ENCODE measurements around the gene KCNMA1.
"Not testable (repeated sequence)": the region's sequence is repeated elsewhere in the genome, so short reads cannot be mapped to it uniquely, and the experiment has no call there.

The KCNMA1 gene

GRCh38 chr10:77409697-77410471 is 227.7 kb downstream of the KCNMA1 start:
- DNase-seq = peak; percentile 77

DNA sequence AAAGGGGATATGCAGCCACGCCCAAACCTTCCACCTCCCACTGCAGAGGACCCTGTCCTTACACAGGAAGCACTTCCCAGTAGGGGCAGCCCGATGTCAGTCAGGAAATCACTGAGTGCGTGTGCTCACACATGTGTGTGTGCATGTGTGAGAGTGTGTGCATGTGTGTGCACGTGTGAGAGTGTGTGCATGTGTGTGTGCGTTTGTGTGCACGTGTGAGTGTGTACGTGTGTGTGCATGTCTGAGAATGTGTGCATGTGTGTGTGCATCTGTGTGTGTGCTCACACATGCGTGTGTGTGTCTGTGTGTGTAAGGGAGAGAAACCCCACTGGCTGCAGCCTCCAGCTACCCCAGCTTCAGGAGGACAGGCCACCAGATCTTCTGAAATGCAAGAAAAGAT is 229.3 kb downstream of the KCNMA1 start:
- no peak for DNase-seq

DNA sequence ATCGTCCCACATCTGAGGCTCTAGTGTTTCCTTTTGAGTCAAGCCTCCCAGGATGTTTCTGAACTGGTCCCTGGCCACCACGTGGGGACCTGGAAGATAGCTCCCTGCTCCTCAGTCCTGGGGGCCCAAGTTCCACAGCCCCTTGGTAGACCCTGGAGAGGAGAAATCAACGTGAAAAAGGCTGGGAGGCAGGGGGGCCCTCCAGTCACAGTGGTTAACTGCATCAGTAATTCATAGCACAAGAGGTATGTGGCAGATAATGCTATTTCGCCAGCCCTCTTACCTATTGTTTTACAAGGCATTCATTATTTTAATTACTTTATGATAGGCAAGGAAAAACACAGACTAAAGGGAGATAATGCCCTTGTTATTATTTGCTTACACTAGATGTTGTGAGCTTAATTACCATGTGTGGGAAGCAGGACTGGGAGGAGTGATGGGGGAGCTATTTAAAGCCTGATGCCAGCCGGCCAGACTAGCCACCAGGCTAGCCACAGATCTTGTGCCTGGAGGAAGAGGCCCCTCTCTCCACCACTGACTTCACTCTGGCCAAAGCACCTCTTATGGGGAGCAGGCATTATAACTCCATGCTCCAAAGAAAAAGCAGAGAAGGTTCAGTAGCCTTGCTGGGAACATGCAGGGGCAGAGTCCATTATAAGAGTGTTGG is 230.7 kb downstream of the KCNMA1 start:
- no peak for DNase-seq

GRCh38 chr10:77405771-77406241 is 231.8 kb downstream of the KCNMA1 start:
- peak; percentile 24 for DNase-seq

- no peak for DNase-seq
Observed at GRCh38 chr10:77404810-77405209, 232.8 kb downstream of the KCNMA1 start.

DNA sequence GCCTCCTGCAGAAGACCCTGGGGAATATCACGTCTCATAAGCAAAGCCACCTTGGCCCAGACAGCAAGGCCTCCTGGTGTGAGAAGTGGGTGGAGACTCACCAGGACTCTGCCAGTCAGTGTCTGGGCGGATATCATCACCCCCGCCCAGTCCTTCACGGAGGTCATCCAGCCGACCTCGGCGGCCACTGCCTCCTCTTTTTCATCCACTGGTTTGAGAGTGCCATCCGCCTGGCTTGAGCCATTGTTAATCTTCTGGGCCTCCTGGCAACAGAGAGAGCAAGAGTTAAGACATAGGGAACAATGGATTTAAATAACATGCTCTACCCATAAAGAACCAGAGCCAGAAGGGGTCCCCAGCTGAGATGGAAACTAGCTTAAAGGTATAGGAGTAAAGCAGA is 233.8 kb downstream of the KCNMA1 start:
- DNase-seq = no peak

GRCh38 chr10:77401683-77402082 is 235.9 kb downstream of the KCNMA1 start:
- DNase-seq = no peak

DNA sequence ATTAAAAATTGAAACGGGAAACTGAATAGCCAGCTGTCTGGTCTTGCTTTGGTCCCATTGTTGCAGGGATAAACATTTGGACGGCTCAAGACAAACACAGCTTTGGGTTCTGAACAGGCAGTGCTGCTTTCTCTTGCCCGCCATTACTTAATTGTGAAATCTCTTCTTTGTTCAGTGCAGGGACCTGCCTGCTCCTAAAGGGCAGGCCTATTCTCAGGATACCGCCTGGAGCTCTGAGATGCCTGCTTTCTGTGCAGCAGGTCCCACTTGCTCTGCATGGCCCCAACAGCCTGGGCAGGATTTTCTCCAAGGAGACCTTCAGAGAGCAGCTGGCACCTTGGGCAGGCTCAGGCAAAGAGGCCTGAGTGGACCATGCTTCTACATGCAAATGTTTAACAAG is 237.6 kb downstream of the KCNMA1 start:
- DNase-seq = no peak

DNA sequence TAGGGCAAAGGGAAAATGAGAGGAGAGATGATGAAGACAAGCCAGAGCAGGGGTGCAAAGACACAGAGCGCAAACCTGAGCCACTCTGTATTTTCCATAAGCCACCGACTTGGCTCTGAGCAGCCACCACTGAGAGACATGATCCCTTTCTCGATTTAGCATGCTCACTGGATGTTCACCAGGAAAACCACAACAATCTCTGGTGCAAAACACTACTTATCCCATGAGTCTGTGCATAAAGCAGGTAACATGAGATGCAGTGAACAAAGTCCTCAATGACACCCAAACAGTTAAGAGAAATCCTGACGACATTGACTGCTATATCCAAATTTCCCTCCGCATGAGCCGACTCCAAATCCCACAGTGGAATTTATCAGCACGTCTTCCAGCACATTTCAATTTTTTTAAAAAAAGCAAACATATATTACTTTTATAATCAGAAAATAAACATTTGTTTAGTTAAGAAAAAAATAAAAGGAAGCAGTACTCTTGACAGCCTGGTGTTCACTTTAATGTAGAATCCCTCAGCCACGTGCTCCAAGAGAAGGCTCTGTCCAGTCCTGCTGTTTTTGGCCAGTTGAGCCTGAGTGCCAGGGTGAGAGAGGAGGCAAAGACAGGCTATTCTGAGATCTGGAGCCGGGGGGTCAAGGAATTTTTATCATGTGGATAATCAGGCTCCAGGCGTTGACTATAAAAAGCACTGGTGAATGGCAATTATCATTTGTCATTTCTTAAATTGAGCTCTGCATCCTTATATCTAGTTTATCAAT is 238.4 kb downstream of the KCNMA1 start:
- no peak for DNase-seq

DNA sequence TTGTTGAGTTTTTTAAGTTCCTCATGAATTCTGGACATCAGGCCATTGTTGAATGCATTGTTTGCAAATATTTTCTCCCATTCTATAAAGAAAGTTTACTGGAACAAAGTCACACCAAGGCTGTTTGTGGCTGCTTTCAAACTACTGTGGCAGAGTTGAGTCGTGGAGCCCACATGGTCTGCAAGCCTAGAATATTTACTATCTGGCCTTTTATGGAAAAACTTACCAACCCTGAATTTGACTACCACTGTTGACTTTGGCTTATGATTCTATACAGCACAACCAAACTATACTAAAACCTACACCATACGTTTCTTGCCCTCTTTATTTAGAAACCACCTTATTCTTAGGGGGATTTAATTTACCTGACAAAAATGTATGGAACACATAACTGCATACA is 239.1 kb downstream of the KCNMA1 start:
- DNase-seq = no peak

DNA sequence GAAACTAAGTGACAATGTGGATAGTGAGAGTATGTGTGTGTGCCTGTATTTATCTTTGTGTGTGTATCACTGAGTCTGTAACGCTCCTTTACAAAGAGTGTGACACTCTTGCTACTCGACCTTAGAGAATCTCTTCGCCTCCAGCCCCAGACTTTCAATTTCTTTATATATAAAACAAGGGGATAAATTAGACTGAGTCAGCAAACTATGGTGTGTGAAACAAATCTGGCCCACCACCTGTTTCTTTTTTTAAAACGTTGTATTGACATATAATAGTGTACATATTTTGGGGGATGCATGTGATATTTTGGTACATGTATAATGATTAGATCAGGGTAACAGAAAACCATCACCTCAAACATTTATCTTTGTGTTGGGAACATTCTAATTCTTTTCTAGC is 240.5 kb downstream of the KCNMA1 start:
- DNase-seq = no peak

GRCh38 chr10:77396290-77396689 is 241.3 kb downstream of the KCNMA1 start:
- DNase-seq = no peak

DNA sequence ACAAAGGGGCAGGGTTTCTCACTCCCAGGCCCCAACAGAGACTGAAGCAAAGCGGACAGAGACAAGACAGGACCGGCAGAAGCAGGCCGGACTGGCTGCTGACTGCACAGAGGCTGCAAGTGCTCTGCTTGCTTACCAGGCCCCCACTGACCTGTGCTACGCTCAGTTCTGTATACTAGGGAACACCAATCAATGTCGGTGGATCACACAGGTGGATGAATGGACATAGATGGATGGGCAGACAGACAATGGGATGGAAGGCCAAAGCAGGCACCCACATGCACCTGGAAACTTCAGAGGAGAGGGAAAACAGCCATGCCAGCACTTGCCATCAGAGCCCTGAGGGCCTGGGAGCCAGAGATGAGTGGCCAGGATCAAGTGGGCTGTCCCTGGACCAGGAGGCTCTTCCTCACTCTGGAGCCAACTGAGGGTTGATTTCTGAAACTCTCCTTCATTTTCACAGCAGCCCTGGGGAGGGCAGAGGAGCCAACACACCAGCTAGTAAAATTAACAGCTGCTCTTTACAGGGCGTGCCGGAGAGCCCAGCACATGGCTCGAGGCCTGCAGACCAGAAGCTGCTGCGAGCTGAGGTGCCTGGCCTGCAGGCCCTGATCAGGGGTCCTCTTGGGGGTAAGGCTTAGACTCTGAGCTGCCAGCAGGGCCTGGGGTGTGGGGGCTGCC is 243.6 kb downstream of the KCNMA1 start:
- no peak for DNase-seq

- no peak for DNase-seq
Observed at GRCh38 chr10:77393411-77393810, 244.2 kb downstream of the KCNMA1 start.

- DNase-seq = no peak
Observed at GRCh38 chr10:77392851-77393250, 244.8 kb downstream of the KCNMA1 start.

GRCh38 chr10:77392236-77392721 is 245.3 kb downstream of the KCNMA1 start:
- DNase-seq = no peak

DNA sequence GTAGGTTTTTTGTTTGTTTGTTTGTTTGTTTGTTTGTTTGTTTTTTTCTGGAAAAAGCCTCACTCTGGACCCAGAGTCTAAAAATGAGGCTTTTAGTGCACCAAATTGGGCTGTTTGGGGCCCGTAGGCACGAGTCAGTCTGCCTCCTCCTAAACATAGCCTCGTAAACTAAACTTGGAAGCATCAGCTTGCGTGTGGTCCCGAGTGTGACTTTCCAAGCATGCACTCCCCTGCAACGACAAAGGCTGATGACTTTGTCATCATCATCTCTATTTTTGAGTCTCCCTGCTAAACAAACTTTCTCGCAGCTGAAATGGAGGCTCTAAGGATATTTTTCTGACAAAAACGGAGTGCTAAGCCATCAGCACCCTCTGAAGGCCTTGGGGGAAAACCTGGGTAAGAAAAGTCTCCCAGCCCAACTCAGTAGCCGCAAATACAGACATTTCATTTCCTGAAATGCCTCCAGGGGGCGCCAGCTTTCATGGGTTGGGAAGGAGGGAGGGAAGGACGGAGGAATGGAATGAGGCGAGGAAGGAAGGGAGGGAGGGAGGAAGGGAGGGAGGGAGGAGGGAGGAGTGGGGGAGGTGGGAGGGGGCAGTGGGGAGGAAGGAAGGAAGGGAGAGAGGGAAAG is 245.9 kb downstream of the KCNMA1 start:
- DNase-seq = peak; percentile 43

DNA sequence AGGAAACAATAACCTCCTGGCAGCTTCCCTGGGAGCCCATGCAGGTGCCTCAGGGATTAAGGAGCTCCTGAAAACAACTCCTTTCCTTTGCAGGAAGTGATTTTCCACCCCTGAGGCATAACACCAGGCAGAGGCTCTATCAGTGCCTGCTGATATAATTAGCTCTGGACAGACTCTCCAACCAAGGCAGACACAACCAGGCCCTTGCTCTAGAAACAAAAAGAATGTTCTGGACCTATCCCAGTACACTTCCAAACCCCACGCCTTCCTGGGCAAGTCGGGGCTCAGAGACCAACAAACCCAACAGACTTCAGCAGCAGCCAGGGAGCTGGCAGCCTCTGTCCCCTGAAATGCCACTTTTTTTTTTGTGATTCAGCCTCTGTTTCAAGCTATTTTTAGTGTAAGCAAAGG is 247.1 kb downstream of the KCNMA1 start:
- DNase-seq = no peak

DNA sequence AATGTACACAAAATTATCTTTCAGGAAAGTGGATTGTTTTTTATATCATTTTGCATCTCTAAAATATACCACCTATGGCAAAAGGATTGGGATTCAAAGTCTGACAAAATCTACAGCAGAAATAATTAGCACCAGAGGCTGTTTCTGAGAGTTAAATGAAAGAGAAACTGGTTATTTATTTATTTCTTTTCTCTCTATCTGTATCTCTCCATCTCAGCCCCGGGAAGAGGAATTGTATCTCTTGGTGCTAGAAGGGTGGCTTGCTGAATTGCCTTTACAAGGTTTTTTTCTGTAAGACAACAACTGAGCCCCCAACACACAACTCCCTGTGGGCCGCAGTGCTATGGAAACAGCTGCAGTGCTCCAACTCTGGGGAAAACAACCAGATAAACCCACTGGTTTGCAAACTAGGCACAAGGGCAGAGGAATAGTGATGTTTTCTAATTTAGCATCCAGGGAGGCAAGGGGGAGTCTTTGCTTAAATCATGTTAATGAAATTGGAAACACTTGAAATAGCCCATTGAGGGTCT is 249.0 kb downstream of the KCNMA1 start:
- DNase-seq = no peak

DNA sequence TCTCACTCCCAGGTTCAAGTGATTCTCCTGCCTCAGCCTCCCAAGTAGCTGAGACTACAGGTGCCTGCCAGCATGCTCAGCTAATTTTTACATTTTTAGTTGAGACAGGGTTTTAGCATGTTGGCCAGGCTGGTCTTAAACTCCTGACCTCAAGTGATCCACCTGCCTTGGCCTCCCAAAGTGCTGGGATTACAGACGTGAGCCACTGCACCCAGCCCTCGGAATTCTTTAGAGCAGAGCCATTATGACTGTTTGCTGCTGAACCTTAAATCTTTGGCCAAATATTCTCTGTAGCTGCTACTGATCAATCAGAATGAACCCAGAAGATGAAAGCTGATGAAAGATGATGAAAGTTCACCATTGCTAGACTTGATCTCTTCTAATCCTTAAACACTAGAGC is 249.9 kb downstream of the KCNMA1 start:
- DNase-seq = not testable (repeated sequence)

- DNase-seq = no peak
Observed at GRCh38 chr10:77387247-77387646, 250.4 kb downstream of the KCNMA1 start.

GRCh38 chr10:77386838-77387237 is 250.8 kb downstream of the KCNMA1 start:
- no peak for DNase-seq
